HG03108 (cell line): ENCODE data around the gene MGAT3.

Source experiments
- ATAC-seq: cut with Tn5 transposase; IDR thresholded peaks from one replicate; pipeline ENCODE4 v1.9.1; 2021; ENCODE audit warnings: moderate library complexity; ENCODE audit not compliant: unreplicated experiment

MGAT3 gene

DNA sequence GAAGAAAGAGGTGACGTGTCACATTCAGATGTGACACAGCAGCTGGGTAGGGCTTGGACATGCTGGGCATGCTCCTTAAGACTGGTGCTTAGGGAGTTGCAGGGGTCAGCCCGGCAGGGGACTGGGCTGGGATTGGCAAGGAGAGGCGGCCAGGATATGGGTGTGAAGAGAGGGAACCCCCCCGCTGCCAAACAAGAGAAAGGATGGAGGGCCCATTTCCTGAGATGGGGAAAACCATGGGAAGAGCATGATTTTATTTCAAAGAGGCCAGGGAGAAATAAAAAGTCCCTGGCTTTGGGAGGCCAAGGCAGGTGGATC lies 68.8 kb downstream of the MGAT3 start:
- no peak for ATAC-seq

DNA sequence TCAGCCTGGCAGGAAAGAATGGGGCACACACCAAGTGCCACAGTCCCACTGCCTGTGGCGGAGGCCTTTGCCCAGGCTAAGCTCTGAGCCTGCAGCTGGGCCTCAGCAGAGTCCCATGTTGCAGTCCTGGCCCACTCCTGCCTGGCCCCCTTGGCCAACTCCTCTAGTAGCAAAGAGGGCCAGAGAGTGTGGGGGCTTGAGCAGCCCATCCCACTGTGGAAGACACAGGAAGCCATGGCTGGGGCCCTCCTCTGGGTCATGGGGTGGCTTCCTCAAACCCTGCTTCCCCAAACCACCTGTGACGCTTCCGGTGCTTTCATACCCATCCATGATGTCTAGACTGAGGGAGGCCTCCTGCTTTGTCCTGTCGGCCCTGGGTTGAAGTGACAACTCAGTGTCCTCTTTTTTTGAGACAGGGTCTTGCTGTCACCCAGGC lies 69.9 kb downstream of the MGAT3 start:
- no peak for ATAC-seq

DNA sequence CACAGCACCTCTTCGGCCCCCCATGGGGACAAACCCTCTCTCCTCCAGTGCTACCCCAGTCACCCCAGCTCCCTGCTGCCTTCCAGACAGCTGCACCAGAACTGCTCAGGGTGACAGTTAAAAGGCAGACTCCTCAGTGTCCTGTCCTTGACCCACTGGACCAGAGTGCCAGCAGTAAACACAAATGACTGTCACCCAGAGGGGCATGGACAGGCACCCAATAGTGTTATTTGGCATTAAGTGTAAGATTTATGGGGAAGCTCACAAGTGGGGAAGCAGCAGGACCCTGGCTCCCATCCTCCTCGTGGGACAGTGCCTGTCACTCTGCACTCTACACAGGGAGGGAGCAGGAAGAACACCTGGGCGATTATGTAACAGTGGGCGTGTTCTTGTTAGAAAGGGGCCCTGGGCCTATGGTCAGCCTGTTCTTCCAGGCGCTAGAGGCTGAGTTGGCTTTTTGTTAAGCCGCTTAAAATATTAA lies 70.7 kb downstream of the MGAT3 start:
- ATAC-seq, result no peak

DNA sequence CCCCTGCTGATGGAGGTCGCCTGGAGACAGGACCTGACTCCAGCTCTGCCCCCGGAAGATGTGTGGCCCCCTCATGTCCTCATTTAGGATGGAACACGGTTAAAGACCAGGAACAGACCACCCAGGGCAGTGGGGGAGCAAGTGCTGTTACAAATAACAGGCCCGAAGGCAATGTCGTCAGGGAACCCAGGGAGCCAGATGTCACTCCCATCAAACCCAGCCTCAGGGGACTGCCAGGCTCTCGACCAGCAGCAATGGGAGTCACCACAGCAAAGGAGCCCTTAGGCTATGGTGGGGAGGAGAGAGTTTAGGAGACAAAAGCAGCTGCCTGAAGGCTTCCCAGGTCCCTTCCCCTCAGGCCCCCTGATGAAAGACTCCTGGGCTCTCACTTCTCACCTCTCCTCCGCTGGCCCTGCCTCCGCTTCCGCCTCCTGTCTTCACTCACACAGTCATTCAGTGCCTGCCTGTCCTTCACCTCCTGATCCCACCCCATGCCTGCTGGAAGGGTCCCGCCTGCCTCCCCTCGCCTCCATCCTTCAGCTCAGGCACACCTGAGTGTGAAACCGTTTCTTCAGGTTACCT lies 71.4 kb downstream of the MGAT3 start:
- no peak for ATAC-seq

DNA sequence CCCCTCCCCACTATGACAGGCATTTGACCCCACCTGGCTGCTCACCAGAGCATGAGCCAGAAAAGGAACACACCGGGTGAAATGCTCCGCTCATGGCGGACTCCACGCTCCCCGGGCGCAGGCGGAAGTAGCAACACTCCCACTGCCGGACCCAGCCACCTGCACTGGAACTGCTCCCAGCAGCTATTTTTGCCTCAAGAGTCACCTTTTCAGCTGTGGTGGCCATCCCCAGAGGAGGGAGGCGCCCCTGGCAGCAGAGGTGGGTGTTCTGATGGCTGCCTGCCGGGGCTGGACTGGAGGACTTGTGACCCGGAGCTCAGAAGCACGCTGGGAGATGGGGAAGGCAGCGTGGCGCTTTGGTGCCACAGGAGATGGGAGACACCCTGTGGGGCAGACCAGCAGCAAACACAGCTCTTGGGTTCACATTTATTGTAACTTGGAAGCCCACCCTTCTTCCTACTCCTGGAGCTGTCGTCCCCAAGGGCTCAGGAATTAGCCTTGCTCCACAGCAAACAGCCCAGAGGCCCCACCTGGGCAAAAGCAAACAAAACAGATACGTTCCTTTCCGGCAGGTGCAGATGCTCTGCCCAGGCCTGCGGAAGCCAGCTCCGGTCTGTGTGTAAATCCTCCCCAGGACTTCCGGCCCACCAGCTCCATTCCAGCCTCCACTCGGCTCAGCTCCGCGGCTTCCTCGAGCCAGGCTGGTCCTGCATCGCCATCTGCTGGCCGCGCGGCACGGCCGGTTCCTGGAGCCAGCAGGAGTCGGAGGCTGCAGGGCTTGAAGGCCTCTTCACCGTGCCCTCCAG lies 72.1 kb downstream of the MGAT3 start:
- peak; percentile 22 for ATAC-seq

DNA sequence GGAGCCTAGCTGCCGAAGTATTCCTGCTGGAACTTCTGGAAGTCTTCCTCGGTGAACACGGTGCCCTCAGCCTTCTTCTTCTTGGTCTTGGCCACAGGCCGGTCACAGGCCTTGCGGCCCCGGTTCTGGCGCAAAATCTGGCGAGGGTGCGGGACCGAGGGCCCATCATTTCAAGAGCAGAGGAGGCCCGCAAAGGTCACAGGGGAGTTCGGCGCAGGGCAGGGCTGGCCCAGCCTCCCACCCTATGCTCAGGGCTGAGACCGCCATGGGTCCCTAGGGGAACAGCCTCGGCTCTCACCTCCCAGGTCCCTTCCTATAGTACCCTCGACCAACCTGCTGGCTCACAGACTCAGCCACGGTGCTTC lies 72.7 kb downstream of the MGAT3 start:
- ATAC-seq, result no peak

DNA sequence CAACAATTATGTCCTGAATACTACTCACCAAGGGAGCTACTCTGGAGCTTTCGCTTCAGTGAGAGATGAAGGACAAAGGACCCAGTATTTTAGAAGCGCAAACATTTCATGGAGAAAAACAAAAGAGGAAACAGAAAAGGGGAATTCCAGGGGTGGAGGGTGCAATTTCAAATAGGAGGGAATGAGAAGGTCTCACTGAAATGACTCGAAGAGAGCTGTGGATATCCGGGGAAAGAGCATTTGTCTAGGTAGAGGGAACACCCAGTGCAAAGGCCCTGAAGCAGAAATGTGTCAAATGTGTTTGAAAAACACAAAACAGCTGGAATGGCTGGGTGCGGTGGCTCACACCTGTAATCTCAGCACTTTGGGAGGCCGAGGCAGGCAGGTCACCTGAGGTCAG lies 73.3 kb downstream of the MGAT3 start:
- ATAC-seq, result no peak

DNA sequence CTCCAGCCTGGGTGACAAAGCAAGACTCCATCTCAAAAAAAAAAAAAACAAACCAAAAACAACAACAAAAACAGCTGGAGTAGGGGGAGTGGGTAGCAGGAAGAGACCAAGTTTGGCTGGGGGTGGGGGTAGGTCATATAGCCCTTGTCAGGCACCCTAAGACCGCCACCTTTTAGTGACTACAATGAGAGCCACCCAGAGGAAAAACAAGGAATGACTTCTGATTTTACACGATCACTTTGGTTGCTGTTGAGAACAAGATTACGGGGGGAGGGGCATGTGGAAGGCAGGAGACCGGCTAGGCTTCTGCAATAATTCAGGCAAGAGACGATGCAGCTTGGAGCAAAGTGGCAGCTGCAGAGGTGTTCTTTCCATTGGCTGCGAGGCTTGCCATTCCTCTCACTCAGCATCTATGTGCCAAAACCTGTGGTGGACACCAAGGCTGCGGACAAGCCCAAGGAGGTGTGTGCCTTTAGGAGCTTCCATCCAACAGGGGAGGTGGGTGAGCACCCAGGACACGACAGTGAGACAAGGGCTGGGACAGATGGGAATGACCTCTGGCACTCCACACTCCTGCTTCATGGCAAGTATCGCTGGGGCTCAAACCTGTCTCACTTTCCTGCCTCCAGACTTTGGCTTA lies 74.0 kb downstream of the MGAT3 start:
- no peak for ATAC-seq

DNA sequence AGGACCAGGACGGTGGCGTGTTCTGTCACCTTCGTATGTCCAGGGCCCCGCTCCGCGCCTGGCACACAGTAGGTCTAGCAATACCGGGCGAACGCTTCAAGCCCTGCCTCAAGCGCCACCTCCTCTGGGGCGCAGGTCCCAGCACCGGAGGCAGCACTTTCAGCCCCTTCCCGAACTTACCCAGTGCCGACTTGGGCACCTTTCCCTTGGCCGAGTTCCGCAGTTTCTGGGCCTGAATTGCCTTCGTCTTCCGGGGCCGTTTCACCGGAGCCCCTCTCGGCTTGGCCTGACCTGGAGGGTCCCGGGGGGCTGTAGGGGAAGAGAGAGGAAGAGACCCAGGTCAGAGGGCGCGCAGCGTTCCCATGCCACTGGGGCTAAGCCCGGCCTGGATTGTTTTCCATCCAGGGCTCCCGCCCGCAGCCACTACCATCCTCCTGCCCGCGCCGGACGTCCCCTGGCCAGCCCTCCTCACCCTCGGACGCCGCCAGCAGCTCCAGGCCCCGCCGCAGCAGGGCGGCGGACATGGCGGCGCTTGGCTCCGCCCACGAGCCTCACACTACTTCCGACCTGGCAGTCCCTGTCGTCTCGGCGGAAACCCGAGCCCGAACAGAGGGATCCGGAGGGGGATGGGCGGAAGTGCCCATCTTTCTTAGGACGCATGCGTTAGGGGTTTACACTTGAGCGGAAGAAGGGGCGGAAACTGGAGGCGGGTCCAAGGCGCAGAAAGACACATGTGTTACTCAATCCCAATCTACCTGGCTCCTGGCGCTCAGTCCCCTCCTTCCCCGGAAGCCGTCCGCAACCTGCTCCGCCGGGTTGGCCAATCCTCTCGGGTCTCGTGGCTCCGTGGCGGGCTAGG lies 75.6 kb downstream of the MGAT3 start, which contains the start of gene RPS19BP1:
Gene RPS19BP1, minus strand, starts transcription at position 534 of the 859 bp plus-strand sequence. Its CDS starts 10 bp downstream, at position 524.
- ATAC-seq, result peak; percentile 65

DNA sequence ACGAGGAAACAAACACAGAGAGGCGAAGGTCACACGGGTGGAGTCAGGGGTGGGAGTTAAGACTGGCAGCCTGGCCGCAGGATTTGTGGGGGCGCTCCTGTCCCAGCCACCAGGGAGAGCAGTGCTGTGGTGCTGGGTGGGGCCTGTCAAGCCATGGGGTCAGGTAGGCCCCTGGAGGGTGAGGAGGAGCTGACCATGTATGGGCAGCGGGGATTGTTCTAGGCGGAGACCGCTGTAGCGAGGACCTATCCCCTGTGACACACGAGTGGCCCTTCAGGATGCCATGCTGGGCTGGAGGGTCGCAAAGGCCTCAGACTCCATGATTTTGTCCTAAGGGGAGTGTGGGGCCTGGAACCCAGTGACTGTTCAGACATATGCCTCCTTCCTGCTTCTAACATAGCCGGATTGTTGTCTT lies 77.3 kb downstream of the MGAT3 start:
- no peak for ATAC-seq

DNA sequence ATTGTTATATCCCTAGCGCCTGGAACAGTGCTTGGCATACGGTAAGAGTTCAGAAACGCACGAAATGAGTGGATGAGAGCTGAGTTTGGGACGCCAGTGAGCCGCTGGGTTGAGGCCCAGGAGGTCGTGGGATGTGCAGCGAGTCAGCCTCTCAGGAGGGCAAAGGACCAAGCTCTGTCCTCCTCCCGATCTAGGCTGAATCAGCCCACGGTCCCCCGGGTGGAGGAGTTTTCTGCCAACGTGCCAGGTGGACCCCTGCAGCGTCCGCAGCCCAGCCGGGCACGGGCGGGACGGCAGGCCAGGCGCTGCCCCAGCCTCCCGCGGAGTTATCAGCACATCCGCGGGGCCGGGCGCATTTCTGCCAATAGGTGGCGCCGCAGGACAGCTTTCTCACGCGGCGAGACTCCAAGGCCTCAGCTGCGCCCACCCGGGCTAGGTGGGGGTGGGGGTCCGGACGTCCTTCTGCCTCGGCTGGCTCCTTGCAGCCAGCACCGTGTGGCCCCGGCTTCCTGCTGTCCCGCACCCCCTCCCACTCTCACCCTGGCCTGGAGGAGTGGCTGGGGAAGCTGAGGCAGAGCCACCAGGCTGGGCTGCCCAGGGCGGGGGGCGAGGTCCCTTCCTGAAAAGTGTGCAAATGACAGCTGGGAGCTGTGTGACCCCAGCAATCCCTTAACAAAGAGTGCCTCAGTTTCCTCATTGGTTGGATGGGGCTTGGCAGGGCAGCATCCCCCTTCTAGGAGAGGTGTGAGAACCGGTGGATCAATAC lies 78.0 kb downstream of the MGAT3 start:
- ATAC-seq, result no peak

DNA sequence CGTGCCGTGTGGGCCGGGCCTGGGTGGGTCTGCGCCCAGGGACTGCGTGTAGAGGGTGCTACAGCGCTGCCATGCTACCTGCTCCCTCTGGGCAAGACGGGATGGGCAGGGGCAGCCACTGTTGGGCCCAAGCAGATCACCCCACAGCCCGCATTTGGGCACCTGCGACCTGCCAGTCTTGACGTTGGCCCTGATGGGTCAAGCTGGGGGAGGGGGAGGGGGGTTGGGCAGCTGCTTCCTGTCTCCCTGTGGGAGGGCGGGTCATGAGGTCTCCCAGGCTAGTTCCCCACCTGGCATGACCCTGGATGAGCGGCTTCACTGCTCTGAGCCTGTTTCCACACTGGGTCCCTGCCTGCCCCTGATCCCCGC lies 78.5 kb downstream of the MGAT3 start:
- no peak for ATAC-seq

DNA sequence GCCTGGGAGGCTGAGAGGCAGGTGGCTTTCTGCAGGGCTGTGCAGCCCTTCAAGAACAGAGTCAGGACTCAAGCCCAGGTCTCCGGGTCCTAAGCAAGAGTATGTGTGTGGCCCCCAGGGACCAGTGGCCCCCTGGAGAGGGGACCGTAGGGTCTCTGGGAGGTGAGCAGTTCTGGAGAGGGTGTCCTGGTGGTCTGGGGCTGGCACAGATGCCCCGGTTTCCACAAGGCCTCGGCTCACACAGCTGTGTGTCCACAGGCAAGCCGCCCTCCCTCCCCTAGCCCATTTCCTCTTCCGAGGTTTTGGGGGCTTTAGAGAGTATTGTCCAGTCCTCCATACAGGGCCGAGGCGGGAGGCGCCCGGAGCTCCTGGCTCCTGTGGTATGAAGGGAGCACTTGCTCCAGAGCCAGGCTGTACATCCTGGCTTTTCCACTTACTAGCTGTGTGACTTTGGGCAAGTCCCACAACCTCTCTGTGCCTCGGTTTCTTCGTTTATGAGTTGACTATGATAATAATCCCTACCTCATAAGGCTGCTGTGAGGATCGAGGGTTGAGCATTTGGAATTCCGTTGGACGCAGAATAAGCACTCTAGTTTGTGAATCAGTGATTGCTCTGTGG lies 79.1 kb downstream of the MGAT3 start:
- no peak for ATAC-seq

DNA sequence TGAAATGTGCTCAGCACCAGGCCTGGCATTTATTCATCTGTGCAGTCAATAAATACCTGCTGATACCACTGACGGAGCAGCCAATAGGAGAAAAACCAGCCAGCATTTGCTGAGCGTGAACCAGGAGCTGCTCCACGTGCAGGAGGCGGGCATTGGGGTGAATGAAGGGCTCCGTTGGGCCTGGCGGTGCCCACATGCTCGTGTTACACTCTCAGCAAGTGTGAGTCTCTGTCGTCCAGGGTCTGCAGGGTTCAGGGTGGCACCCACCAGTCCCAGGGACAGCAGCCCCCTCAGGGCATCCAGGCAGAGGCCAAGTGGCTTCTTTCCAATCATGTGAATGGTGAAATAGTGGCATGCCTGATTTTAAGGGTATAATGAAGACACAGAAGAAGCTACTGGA lies 79.9 kb downstream of the MGAT3 start:
- ATAC-seq, result no peak

DNA sequence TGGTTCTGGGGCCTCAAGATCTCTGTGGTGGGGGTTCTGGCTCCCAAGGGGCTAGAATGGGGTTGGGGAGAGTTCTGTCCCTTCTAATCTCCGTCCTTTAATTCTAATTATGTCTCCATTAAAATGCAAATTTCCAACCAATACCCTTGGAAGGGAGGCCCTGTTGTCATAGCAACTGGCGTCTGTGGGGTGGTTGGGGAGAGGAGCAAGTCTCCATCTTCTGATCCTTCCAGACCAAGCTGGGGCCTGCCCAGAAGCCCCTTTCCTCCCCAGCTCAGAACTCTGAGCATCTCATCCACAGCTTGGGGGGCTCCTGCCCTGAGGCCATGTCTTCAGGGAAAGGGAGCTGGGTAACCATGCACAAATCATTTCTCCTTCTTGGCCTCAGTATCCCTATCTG lies 81.2 kb downstream of the MGAT3 start:
- no peak for ATAC-seq
